ENCODE data around the gene KCNH1.

KCNH1 gene

GRCh38 chr1:211068976-211069375, 65.0 kb downstream of the KCNH1 start (continued):
- TF ChIP-seq ZNF558 (tag by site-specific recombination; IDR thresholded peaks at IDR 0.05) = no peak
- no peak for TF ChIP-seq SP7 (tag by site-specific recombination; IDR thresholded peaks at IDR 0.05)
- TF ChIP-seq ZNF19 (tag by site-specific recombination; IDR thresholded peaks at IDR 0.05; ENCODE audit: low read depth) = no peak
- TF ChIP-seq ZNF621 (tag by site-specific recombination; IDR thresholded peaks at IDR 0.05) = no peak
- TF ChIP-seq KLF8 (tag by site-specific recombination; IDR thresholded peaks at IDR 0.05) = no peak
- no peak for TF ChIP-seq ZBTB48 (tag by site-specific recombination; IDR thresholded peaks at IDR 0.05)
- TF ChIP-seq KLF1 (tag by site-specific recombination; IDR thresholded peaks at IDR 0.05) = no peak
- TF ChIP-seq ZBTB17 (tag by site-specific recombination; IDR thresholded peaks at IDR 0.05) = no peak
- no peak for TF ChIP-seq ZNF146 (tag by site-specific recombination; IDR thresholded peaks at IDR 0.05)
- no peak for TF ChIP-seq ZFP69B (tag by site-specific recombination; IDR thresholded peaks at IDR 0.05)
- no peak for TF ChIP-seq ZNF639 (tag by site-specific recombination; IDR thresholded peaks at IDR 0.05)
- no peak for TF ChIP-seq ZFP3 (tag by site-specific recombination; IDR thresholded peaks at IDR 0.05; ENCODE audit: low read depth)
- TF ChIP-seq ZNF426 (tag by site-specific recombination; IDR thresholded peaks at IDR 0.05) = no peak
- no peak for TF ChIP-seq SCRT2 (tag by site-specific recombination; IDR thresholded peaks at IDR 0.05)

- no peak overlapping the region for H3K27ac ChIP-seq (ENCODE audit: extremely low read depth, low read depth, low read length)
- CTCF ChIA-PET = no interaction called here
- no peaks in the 10 kb centered on the region for H3K4me1 ChIP-seq (ENCODE audit: control insufficient read depth, insufficient read depth, low read length)
- no peak overlapping the region for H3K4me3 ChIP-seq (ENCODE audit: low read depth, low read length)
- H3K9me3 ChIP-seq (ENCODE audit: control insufficient read depth, insufficient read depth, low read depth, low read length) = no peaks in the 10 kb centered on the region
- POLR2A ChIA-PET = no interaction called here
- no peaks in the 10 kb centered on the region for H3K36me3 ChIP-seq (ENCODE audit: control insufficient read depth in 2 of 2, insufficient read depth in 1 of 2, low read length in 2 of 2)
- TF ChIP-seq ZNF184 (tag by site-specific recombination; IDR thresholded peaks at IDR 0.05) (no peak), AEBP2 (tag by site-specific recombination; IDR thresholded peaks at IDR 0.05; ENCODE audit: borderline replicate concordance) (no peak), ZNF350 (tag by site-specific recombination; IDR thresholded peaks at IDR 0.05) (no peak), YY1 (tag by site-specific recombination; IDR thresholded peaks at IDR 0.05) (no peak), OVOL3 (tag by site-specific recombination; IDR thresholded peaks at IDR 0.05) (no peak), ZNF16 (tag by site-specific recombination; IDR thresholded peaks at IDR 0.05; ENCODE audit: low read depth) (no peak), GFI1B (tag by site-specific recombination; IDR thresholded peaks at IDR 0.05) (no peak), PRDM10 (tag by site-specific recombination; IDR thresholded peaks at IDR 0.05) (no peak), ZNF561 (tag by site-specific recombination; IDR thresholded peaks at IDR 0.05; ENCODE audit: borderline replicate concordance) (no peak), ZNF529 (tag by site-specific recombination; IDR thresholded peaks at IDR 0.05; ENCODE audit: insufficient replicate concordance) (no peak), ZNF274 (IDR thresholded peaks at IDR 0.05; ENCODE audit: low read length) (no peak), ZNF274 (tag by site-specific recombination; IDR thresholded peaks at IDR 0.05; ENCODE audit: borderline replicate concordance) (no peak), ZNF580 (tag by site-specific recombination; IDR thresholded peaks at IDR 0.05) (no peak), CTCF (tag by site-specific recombination; IDR thresholded peaks at IDR 0.05) (no peak)
Observed at GRCh38 chr1:211066781-211067384, 67.1 kb downstream of the KCNH1 start.

Measured in HEK293 (cell line).